ENCODE data around the gene C3orf70. TPM values are rescaled to one million over a fixed set of nuclear protein-coding genes. Genes with fewer than 3 reads are reported as not detected.

Gene C3orf70
- total and polyA plus RNA-seq, 9 donors: 3.5 to 17.7 (median 7.6) TPM

GRCh38 chr3:185153861-185154629 lies 1.2 kb upstream of the C3orf70 start:
- no peaks in the 10 kb centered on the region for H3K9me3 ChIP-seq
- H3K27ac ChIP-seq: no peak overlapping the region
- H3K36me3 ChIP-seq: no peaks in the 10 kb centered on the region
- no peaks in the 10 kb centered on the region for H3K27me3 ChIP-seq
- intact Hi-C loops (cut with DNase I): loop anchor here in 1 of 4 donors (10.0 kb wide), 1 partner anchor 69 kb away; no protein-coding TSS in a partner anchor
- peak overlapping the region; percentile 67 for H3K4me3 ChIP-seq
- peaks cover 1% of the 10 kb centered on the region for H3K4me1 ChIP-seq (ENCODE audit: insufficient read depth)
- TF ChIP-seq CTCF (IDR thresholded peaks at IDR 0.05): no peak
- TF ChIP-seq POLR2A (IDR thresholded peaks at IDR 0.05): no peak
- no peak for TF ChIP-seq EP300 (IDR thresholded peaks at IDR 0.05)
- peak in 2 of 5 donors; percentile 18 to 35 for DNase-seq
- 67 to 73% (median 72%) methylated on average over 16 of the region's 16 CpGs for WGBS, 3 donors

- Histone ChIP-seq H3K36me3 (no peaks in the 10 kb centered on the region), H3K4me3 (peak overlapping the region; percentile 67), H3K27ac (peak overlapping the region; percentile 65 to 82), H3K27me3 (no peaks in the 10 kb centered on the region), H3K9me3 (no peaks in the 10 kb centered on the region), H3K4me1 (ENCODE audit: insufficient read depth) (peaks cover 1% of the 10 kb centered on the region)
- intact Hi-C loops (cut with DNase I): loop anchor here in 1 of 4 donors (10.0 kb wide), 1 partner anchor 68 kb away; no protein-coding TSS in a partner anchor
- 0% methylated on average over 32 to 53 of the region's 53 CpGs for WGBS, 3 donors
- peak in 4 of 5 donors; percentile 21 to 50 (median 28) for DNase-seq
- TF ChIP-seq EP300 (IDR thresholded peaks at IDR 0.05) (no peak), CTCF (IDR thresholded peaks at IDR 0.05) (no peak), POLR2A (IDR thresholded peaks at IDR 0.05) (no peak)
Measured at GRCh38 chr3:185153171-185153771, 411 bp upstream of the C3orf70 start.

GRCh38 chr3:185151964-185152409 lies 873 bp downstream of the C3orf70 start:
- TF ChIP-seq EP300 (IDR thresholded peaks at IDR 0.05) (no peak), CTCF (IDR thresholded peaks at IDR 0.05) (no peak), POLR2A (IDR thresholded peaks at IDR 0.05) (no peak)
- H3K27ac ChIP-seq: peak overlapping the region; percentile 65 to 82
- no peaks in the 10 kb centered on the region for H3K27me3 ChIP-seq
- H3K4me1 ChIP-seq (ENCODE audit: insufficient read depth): peaks cover 1% of the 10 kb centered on the region
- no peak for DNase-seq
- intact Hi-C loops (cut with DNase I): loop anchor here in 1 of 4 donors (10.0 kb wide), 1 partner anchor 67 kb away; no protein-coding TSS in a partner anchor
- H3K4me3 ChIP-seq: peak overlapping the region; percentile 67
- no peaks in the 10 kb centered on the region for H3K36me3 ChIP-seq
- H3K9me3 ChIP-seq: no peaks in the 10 kb centered on the region
- 0 to 2% (median 1%) methylated on average over 9 of the region's 9 CpGs for WGBS, 3 donors

- WGBS, 3 donors: 29 to 35% (median 31%) methylated on average over 8 of the region's 8 CpGs
- Histone ChIP-seq H3K27me3 (no peaks in the 10 kb centered on the region), H3K9me3 (no peaks in the 10 kb centered on the region), H3K4me1 (ENCODE audit: insufficient read depth) (peaks cover 1% of the 10 kb centered on the region), H3K4me3 (peak overlapping the region; percentile 67), H3K27ac (peak overlapping the region in 1 of 2 donors; percentile 82), H3K36me3 (no peaks in the 10 kb centered on the region)
- no peak for TF ChIP-seq EP300 (IDR thresholded peaks at IDR 0.05)
- TF ChIP-seq POLR2A (IDR thresholded peaks at IDR 0.05): no peak
- TF ChIP-seq CTCF (IDR thresholded peaks at IDR 0.05): no peak
- no peak for DNase-seq
- intact Hi-C loops (cut with DNase I): loop anchor here in 1 of 4 donors (10.0 kb wide), 1 partner anchor 67 kb away; no protein-coding TSS in a partner anchor
Measured at GRCh38 chr3:185151101-185151963, 1.5 kb downstream of the C3orf70 start.
